Measurements from ENCODE around the gene OGFRL1. TPM values are rescaled to one million over a fixed set of nuclear protein-coding genes. Genes with fewer than 3 reads are reported as not detected.

Gene OGFRL1
- total and polyA plus RNA-seq, 9 of the 15 experiments (the other 6 are each of a cell fraction or from before 2014, with no cell fraction given) = 0.01 to 0.07 (median 0.03) TPM

- DNase-seq (ENCODE audit: extremely low read depth in 1 of 4, low spot score in 3 of 4) (no peak), ATAC-seq (no peak), FAIRE-seq (no peak)
- Histone ChIP-seq H3K36me3 (ENCODE audit: control insufficient read depth, insufficient read depth, low read length) (no peaks in the 10 kb centered on the region), H3K9me1 (ENCODE audit: control insufficient read depth, insufficient read depth, low read length) (no peaks in the 10 kb centered on the region), H4K20me1 (replicated peaks; ENCODE audit: control insufficient read depth, insufficient read depth, low read length) (no peaks in the 10 kb centered on the region), H3K27ac (ENCODE audit: extremely low read depth, low read depth, low read length) (no peak overlapping the region), H3K4me1 (replicated peaks in 1 of 2; ENCODE audit: control insufficient read depth in 2 of 2, insufficient read depth in 2 of 2, low read length in 2 of 2) (no peaks in the 10 kb centered on the region), H3K27me3 (ENCODE audit: control insufficient read depth in 2 of 2, insufficient read depth in 2 of 2, low read length in 2 of 2) (no peaks in the 10 kb centered on the region), H3K79me2 (ENCODE audit: control insufficient read depth, insufficient read depth, low read length) (no peaks in the 10 kb centered on the region), H3K9me3 (replicated peaks; ENCODE audit: control insufficient read depth, insufficient read depth, low read depth, low read length) (no peaks in the 10 kb centered on the region), H3K4me3 (no peak overlapping the region), H2AFZ (ENCODE audit: low read depth, low read length) (no peak overlapping the region), H3K4me2 (ENCODE audit: insufficient read depth, low read length) (no peak overlapping the region), H3K9ac (ENCODE audit: insufficient read depth in 1 of 2, low read depth in 2 of 2, low read length in 2 of 2) (no peak overlapping the region)
- no TSS peak for BruUV-seq (replicated peaks)
- in situ Hi-C loops (cut with MboI) (no loop called here), intact Hi-C loops (cut with micrococcal nuclease) (no loop called here)
- POLR2A ChIA-PET = interaction anchor here (1.2 kb wide), 1 partner anchor 9 kb away, joined by 4 read pairs; no protein-coding TSS in a partner anchor
- TF ChIP-seq TCF7L2 (IDR thresholded peaks at IDR 0.05; ENCODE audit: low read depth, low read length) (no peak), RCOR1 (IDR thresholded peaks at IDR 0.05; ENCODE audit: borderline replicate concordance in 1 of 2, low read depth in 2 of 2, low read length in 2 of 2) (no peak), ZNF507 (tag; conservative IDR thresholded peaks at IDR 0.05) (no peak), E2F8 (IDR thresholded peaks at IDR 0.05; ENCODE audit: low read depth, partially characterized antibody) (no peak), THAP7 (CRISPR knock-in tag; IDR thresholded peaks at IDR 0.05) (no peak), FUS (optimal IDR thresholded peaks at IDR 0.05; ENCODE audit: low read depth, low read length) (no peak), TGIF2 (CRISPR knock-in tag; IDR thresholded peaks at IDR 0.05) (no peak), NFIX (CRISPR knock-in tag; IDR thresholded peaks at IDR 0.05; ENCODE audit: low read depth) (no peak)
- CTCF ChIA-PET (ENCODE audit: low intra/inter-chr PET ratio) = no interaction called here
Observed at GRCh38 chr6:71299541-71300470, 11.2 kb downstream of the OGFRL1 start.
